HK-2 (cell line): Measurements from ENCODE around the gene CDCA7L.

Experiments
- DNase-seq: peaks from one replicate; pipeline ENCODE4 v3.0.0-alpha.2; 2018; ENCODE audit not compliant: unreplicated experiment

The CDCA7L gene, protein sequence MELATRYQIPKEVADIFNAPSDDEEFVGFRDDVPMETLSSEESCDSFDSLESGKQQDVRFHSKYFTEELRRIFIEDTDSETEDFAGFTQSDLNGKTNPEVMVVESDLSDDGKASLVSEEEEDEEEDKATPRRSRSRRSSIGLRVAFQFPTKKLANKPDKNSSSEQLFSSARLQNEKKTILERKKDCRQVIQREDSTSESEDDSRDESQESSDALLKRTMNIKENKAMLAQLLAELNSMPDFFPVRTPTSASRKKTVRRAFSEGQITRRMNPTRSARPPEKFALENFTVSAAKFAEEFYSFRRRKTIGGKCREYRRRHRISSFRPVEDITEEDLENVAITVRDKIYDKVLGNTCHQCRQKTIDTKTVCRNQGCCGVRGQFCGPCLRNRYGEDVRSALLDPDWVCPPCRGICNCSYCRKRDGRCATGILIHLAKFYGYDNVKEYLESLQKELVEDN

GRCh38 chr7:21945454-21946221 lies at the start of gene CDCA7L:
TSS of gene CDCA7L (minus strand) at chr7:21945899. CDS start at chr7:21945804, 95 bp downstream.
- DNase-seq, result peak; percentile 79

DNA sequence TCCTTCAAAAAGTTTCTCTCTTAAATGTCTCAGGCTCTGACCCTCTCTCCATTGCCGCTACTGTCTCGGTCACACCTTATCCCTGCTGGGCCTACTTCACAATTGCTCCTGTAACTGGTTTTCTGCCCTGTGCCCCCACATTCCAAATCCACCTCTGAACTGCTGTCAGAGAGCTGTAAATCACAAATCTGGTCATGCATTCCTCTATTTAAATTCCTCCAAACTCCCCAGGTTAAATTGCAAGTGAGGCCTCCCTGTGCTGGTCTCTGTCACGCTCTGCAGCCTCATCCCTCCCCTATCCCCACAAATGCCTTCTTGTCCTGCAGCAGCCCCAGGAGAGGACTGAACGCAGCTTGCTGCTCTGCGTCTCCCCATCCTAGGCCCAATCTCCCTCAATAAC lies 40.4 kb upstream of the CDCA7L start:
- DNase-seq, result no peak

- no peak for DNase-seq
Observed at GRCh38 chr7:21984042-21984441, 38.3 kb upstream of the CDCA7L start.

DNA sequence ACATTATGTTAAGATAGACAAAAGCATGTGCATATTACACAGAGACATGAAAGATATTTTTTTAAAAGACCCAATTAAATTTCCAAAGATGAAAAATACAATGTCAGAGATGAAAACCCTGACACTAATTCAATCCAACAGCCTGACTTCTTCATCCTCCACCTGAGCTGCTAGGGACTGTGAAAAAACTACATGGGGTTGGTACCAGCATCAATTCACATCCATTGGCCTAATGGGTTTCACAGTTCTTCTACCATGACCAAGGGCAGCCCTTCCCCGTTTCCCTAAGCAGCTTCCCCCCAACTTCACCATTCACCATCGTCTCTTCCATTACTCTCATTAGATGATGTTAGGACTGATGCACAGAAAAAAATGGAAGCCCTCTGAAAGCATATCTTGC lies 37.4 kb upstream of the CDCA7L start:
- no peak for DNase-seq

DNA sequence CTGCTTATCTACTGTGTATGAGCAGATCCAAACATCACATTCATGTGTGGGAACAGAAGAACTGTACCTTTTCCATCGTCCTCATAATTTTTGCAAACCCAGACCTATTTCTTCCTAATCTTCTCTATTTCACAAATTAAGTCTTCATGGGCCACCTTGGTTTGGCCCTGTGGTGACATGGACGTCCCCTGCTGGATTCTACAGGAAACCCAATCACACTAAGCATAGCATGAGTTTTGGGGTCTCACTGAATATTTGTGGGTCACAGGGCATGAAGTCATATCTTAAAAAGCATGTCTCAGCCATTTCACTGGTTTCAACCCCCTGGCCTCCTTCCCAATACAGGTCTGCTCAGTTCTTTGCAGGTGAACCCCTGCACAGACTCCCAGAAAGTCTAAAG lies 35.8 kb upstream of the CDCA7L start:
- no peak for DNase-seq

DNA sequence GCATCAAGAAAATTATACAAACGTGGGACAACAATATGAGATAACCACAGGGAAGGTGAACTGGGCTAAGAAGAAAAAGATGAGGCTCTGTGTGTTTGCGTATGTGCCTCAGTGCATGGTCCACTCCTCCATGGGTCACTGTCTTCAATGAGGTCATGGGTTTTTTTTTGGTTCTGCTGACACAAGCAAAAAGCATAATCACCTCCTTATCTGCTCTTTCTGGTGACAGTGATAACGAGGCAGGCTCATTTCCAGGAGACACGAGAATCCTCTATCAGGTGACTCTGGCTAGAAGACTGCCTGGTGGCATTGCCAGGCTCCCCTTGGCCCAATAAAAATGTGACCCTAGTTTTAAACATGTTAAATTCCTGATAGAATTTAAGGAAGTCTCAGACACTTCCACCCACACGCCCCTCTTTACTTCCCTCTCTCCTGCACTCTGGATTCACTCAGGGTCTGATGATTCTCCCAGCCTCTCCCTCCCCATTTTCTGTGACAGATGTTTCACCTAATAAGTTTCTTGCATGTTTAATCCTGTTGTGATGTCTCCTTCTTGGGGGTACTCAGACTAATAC lies 35.3 kb upstream of the CDCA7L start:
- no peak for DNase-seq

DNA sequence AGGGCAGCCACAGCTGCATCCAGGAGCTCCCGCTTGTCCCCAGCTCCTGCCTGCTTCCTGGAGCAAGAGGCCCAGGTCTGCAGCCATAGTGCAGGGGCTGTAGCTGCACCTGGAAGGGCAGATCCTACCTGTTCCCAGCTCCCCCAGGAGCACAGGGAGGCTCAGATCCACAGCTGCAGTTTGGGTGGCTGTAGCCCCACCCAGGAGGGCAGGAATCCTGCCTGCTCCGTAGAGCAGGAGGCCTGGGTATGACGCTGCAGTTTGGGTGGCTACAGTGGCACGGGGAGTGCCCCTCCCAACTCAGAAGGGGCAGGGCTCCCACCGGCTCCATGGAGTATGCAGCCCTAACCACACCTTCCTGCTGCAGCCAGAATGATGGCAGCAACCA lies 26.7 kb upstream of the CDCA7L start:
- DNase-seq, result no peak

DNA sequence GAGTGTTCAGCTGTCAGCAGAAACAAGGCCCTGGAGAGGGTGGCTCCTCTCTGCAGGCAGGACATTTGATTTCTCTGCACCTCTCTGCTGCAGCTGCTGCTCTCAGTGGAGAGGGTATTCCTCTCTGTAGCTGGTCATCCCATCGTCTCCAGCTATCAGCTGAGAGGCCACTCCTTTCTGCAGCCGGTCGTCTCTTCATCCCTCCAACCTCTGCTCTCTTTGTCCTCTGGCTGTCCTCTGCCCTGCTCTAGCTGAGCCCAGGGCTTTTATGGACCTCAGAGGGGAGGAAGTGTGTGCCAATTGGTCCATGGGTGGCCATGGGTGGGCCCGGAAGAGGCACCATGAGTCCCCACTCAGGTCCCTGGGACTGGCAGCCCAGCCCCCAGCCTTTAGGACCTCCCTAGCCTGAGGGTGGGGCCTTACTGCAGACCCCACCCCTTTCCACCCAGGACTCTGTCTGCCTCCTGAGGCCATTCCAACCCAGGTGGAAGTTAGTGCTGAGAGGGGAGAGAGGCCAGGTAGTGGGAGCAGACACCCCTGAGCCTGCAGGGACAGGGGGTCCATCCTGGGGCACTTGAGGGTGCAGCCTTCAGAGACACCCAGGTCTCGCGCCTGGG lies 26.2 kb upstream of the CDCA7L start:
- DNase-seq, result no peak

DNA sequence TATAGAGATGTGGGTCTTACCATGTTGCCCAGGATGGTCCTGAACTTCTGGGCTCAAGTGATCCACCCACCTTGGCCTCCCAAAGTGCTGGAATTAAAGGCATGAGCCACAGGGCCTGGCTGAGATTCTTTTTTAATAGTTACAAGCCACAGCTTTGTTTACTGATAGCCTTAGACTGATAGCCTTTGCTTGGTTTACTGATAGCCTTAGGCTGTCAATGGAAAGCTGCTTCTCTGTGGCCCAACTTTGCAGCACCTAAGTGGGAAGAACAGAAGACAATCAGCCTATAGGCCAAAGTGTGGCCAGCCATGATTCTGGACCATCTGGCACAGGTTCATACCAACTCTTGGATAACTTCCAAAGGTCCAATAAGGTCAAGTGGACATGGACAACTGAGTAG lies 24.1 kb upstream of the CDCA7L start:
- DNase-seq, result no peak

GRCh38 chr7:21967598-21968003 lies 21.9 kb upstream of the CDCA7L start:
- DNase-seq, result no peak

DNA sequence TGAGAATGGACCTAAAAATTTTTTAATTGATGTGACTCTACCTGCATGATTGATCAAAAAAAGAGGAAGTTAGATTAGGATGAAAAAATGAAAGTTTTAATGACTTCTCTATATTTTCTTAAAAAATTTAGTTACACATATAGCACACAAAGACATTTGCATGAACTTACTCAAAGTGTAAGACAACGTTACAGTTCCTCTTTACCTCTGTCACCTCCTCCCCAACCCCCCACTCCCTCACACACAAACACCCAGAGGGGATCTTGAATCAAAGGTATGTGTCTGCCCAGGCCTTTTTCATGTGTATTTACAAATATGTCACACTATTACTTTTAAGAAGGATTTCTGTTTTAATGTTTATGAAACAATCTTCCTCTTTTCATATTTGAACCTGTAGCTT lies 20.6 kb upstream of the CDCA7L start:
- no peak for DNase-seq

DNA sequence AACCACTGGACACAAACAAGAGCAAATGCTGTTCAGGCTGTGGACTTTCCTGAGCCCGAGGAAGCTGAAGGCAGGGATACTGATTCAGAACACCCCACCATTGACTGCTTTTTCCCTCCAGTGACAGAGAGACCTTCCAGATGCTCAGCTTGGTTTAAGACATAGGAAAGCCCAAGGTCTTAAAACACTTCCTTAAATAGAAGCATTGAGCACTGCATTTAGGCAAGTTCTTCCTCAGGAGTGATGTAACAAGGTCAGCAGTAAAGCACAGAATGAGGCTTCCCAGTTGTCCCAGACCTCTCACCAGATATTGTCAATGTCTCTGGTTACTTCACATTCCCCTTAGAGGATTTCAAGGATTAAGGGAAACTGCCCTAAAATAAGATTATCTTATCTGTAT lies 19.6 kb upstream of the CDCA7L start:
- no peak for DNase-seq

DNA sequence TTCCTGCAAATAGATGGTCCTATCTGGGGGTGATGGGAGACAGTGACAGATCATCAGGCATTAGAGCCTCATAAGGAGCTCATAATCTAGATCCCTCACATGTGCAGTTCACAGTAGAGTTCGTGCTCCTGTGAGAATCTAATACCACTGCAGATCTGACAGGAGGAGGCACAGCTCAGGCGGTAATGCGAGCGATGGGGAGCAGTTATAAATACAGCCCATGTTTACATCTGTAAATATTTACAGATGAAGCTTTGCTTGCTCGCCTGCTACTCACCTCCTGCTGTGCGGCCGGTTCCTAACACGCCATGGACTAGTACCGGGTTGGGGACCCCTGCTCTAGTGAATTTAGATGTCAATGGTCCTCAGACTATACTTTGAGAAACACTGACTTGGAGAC lies 17.0 kb upstream of the CDCA7L start:
- no peak for DNase-seq

- no peak for DNase-seq
Observed at GRCh38 chr7:21960922-21961321, 15.2 kb upstream of the CDCA7L start.

DNA sequence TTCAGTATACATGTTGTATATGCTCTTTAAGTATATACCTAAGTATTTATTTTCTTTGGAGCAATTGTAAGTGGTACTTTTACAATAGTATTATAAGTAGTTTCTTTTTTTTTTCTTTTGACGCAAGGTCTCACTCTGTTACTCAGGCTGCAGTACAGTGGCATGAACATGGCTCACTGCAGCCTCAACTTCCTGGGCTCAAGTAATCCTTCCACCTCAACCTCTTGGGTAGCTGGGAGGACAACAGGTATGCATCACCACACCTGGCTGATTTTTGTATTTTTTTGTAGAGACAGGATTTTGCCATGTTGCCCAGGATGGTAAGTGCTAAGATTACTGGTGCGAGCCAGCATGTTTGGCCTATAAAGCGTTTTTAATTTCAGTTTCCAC lies 13.7 kb upstream of the CDCA7L start:
- DNase-seq, result no peak

- no peak for DNase-seq
Observed at GRCh38 chr7:21953781-21954180, 8.1 kb upstream of the CDCA7L start.

- no peak for DNase-seq
Observed at GRCh38 chr7:21948887-21949540, 3.3 kb upstream of the CDCA7L start.

- no peak for DNase-seq
Observed at GRCh38 chr7:21948364-21948763, 2.7 kb upstream of the CDCA7L start.

DNA sequence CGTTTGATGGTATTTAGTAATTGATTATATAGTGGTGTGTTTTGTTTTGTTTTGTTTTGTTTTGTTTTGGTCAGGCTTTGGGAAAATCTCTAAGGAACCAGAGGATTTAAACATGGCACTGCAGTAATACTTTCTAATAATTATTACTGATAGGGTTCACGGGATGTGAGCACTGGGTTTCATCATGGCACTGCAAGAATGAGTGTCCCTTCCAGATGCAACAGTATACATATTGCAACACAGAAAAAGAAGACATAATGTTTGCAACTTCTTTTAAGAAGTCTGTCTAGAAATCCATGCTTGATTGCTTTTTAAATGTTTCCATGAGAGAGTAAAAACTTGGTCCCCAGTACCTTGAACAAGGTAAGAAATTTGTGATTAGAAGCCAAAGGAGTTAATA lies 2.2 kb upstream of the CDCA7L start:
- DNase-seq, result no peak

GRCh38 chr7:21947056-21947455 lies 1.4 kb upstream of the CDCA7L start:
- DNase-seq, result no peak

- DNase-seq, result no peak
Observed at GRCh38 chr7:21946222-21946709, 567 bp upstream of the CDCA7L start.
